ENCODE measurements around the gene WDR82.

The WDR82 gene

DNA sequence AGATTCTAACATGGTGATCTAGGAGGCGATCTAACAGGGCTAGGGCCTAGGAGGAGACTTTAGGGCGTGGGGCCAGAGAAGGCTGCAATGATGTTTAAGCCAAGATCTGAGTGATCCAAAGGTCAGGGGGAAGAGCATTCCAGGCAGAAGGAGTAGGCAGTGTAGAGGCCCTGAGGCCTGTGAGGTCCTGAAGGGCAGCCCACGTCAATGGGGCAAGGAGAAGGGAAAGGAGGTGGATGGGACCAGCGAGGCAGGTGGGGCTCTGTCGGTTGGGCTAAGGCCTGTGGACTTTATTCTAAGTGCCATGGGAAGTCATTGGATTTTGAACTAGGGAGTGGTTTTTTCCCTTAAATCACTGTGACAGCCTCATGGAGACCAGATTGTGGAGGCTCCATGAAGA is 27.5 kb upstream of the WDR82 start:
- no peak for DNase-seq

DNA sequence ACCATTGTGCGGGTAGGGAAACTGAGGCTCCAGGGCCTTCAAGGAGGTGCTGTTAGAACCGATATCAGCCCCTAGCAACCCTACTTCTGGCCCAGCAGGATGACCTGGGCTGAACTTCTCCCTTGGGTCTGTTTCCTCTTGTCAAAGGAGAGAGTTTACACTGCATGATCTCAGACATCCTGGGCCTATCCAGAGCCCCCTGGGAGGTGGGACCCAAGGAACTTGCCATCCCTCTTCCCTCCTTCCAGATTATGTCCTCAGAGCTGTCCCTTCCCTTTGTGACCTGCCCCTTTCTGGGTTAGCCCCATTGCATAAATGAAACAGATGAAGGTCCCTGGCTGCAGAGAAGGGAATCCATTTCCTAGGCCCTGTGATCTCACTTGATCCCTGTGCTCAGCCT is 25.4 kb upstream of the WDR82 start:
- no peak for DNase-seq

DNA sequence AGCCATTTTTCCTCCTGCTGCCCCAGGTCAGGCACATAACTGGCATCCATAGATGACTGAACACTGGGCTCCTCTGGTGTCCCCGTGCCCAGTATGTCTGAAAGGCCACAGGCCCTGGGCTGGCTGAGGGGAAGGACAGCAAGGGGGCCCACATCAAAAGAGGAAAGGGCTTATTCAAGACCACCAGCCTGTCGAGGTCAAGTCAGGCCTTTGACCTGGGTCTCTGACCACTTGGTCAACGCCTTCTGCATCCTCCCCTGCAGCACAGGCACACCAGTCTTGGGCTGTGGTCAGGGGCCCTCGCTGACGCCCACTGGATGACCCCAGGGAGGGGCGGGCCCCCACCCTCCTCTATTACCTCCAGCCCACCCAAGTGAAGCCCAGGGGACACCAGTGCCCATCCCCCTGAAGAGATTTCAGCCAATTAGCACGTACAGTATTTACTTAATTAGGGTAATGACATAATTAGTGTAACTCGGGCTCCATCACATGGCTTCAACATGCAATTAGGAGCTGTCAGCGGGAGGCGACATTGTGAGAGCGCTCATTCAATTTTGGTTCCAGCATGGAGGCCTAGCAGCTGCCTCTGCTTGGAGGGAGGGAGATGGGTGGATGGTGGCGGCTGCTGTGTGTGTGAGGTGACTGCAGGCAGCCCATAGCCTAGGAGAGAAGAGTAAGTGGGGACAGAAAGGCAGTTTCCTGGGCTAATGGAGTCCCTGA is 24.1 kb upstream of the WDR82 start:
- no peak for DNase-seq

DNA sequence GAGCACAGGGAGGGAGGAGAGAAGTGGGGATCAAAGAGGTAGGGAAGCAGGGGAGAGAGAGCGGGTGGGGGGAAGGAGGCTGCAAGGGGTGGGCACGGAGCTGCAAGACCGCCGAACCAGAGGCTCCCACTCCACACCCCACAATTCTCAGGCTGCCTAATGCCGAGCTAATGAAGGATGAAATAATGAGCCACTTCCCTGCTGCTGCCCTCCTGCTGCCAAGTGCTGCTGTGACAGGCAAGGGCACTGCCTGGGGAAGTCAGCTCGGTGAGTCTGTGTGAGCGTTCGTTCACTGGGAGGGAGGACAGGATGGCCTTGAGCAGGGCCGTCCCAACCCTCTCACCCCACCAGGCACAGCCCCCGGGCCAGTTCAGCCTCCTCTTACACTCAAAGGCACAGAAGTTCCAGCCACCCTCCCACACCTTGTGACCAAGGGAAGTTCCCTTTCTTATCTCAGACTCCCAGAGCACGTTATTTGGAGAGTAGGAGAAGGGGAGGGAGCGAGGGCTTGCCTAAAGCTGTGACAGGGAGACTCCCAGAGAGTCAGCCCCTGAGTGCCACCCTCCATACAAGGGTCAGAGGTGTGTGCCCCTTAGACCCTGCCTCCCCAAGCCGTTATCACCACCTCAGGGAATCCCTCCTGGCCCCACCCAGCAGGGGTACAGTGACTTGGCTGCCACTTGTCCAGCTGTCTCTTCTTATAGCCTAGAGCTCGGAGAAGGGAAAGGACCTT is 21.6 kb upstream of the WDR82 start:
- no peak for DNase-seq

DNA sequence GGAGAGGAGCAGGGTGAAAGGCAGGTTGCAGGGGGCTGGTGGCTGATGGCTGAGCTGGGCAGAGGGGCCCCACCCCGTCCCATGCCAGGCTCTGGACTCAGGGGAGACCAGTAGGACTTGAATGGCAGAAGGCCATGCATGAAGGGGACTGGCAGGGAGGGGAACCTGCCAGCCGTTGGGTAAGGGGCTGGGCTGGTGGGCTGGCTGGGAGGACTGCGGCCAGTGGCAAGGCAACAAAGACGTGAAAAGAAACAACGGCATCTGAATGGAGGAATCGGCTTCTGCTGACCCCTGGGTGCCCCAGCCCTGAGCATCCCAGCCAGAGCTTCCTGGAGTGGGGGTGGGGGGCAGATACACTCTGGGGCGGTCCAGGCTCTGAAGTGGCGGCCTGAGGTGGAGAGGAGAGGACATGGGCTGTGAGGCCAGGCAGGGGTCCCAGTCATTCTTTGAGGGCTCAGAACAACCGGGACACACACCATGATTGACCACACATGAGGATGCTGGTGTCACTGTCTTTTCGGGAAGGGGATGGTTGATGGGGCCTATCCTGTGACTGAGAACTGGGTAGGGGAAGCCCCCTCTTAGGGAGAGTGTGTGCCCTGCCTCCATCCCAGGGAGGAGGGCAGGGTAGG is 20.9 kb upstream of the WDR82 start:
- DNase-seq, result no peak

DNA sequence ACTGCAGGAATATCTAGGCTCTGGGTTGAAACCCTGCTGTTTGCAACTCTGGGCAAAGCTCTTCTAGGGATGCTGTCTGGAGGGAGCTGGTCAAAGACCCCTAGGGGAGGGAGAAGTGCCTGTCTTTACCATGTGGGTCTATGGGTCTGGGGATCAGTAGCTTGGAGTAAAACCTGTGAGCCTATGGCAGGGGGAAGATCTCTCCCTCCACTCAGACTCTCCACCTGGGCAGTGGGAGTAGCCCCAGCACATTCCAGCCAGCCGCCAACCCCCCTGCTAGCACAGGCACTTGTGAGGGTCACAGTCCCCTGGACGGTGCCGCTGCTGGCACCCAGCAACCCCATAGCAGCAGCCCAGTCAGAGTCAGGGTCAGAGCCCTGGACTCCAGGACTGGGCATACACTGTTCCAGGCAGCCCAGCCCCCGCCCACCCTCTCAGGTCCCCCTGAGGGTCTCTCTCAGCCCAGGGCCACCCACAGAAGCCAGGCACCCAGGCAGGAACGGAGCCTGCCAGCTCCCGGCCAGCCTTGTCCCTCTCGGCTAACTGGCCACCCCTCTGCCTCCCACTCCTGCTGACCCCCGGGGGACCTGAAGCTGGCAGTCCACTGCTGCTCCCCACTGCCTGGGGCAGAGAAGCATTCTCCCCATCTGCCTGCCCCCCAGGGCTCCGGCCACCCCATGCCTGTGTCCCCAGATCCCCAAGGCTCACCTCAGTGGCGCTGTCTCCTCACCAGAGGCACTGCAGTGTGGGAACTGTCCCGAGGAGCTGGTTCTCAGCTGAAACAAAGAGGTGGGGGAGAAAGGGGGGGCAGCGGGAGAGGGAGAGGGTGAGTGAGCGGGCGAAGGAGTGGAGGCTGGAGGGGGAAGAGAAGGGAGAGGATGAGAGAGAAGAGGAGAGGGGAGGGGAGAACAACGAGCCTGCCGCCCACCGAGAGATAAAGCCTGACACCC is 20.0 kb upstream of the WDR82 start:
- DNase-seq, result no peak

DNA sequence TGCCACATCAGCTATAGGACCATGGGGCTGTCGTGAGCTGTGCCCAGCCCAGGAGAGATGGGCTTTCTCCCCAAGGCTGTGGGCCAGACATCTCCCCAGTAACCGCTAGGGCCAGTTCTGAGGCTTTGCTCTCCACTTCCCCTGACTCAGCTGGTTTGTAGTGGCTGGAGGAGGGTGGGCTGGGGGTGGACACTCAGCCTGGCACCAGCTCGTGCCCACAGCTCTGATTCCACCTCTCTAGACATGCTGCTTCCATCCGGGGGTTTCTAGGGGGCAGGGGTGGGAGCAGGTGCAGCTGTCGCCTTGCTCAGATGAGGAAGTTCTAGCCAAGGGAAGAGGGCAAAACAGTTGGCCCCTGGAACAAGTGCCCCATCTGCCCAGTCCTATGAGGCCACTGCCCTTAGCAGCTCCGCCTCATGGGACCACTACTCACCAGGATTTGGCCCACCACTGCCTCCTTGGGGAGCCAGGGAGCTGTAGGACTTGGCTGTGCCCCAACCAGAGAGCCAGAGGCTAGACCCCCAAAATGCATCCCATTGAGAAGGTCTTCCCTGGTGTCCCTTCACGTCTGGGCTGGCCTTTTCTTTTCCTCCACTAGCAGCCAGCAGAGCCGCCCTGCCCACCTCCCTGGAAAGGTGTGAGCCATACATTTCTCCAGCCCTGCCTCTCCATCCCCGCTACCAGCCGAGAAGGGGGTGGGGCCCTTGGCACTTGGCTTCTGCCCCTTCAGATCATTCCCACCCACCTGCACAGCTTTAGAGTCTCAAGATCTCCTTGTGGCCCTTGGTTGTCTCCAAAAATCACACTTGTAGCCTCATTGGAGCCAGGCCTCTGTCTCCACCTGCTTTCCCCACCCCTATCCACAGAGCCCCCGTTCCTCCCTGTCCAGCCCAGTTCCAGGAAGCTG is 19.0 kb upstream of the WDR82 start:
- no peak for DNase-seq

DNA sequence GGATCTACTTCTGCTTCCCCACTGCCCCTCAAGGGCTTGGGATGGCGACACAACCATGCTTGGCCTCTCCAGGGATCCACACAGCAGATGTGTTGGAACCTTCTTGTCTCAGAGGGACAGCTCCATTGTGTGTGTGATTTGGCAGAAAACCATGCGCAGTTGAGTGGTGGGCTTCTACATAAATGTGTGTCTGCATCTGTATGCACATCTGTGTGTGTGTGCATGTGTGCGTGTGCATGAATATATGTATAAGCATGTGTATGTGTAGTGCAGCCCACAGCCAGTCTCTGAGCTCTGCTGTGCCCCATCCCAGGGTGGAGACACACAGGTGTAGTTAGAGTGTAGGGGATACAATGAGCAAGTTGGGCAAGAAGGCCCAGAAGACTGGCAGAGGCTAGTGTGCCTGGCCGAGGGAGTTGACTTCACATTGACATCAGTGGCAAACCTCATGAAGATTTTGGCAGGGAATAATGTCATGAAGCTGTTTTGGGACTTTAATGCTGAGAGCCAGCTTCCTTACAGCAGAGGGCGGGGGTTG is 17.3 kb upstream of the WDR82 start:
- no peak for DNase-seq

DNA sequence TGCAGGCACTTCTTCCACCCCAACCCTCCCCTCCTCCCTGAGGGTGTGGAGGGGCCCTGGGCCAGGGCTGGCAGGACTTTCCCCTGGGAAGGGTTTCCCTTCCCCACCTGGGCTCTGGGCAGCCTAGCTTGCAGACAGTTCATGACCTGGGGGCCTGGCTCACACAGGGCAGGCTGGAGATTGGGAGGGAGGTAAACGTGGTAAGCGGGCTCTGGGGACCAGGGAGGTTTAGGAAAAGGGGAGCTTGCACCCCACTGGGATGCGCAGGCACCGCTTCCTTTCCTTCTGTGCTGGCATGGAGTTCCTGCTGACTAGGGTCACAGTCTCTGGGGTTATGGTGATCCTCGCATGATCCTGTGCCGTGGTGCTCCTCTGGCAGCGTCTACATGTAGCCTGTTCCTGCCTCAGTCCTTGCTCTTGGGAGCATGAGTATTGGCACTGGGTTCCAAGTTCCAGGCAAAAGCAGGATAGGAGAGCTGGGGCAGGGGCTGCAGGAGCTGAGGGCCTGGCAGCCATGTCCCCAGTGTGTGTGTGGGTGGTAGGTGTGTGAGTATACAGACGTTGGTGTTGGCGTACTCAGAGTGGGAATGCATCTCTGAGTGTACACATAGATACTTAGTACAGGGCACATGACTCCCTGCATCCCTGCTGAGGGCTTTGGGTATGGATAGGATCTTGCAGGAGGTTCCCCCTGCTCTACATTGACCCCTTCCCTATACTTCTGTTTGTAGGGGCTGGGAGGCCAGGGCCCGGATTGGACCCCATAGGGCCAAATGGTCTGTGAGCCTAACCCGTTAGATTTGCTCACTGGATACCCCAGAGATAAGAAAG is 16.1 kb upstream of the WDR82 start:
- DNase-seq, result no peak

DNA sequence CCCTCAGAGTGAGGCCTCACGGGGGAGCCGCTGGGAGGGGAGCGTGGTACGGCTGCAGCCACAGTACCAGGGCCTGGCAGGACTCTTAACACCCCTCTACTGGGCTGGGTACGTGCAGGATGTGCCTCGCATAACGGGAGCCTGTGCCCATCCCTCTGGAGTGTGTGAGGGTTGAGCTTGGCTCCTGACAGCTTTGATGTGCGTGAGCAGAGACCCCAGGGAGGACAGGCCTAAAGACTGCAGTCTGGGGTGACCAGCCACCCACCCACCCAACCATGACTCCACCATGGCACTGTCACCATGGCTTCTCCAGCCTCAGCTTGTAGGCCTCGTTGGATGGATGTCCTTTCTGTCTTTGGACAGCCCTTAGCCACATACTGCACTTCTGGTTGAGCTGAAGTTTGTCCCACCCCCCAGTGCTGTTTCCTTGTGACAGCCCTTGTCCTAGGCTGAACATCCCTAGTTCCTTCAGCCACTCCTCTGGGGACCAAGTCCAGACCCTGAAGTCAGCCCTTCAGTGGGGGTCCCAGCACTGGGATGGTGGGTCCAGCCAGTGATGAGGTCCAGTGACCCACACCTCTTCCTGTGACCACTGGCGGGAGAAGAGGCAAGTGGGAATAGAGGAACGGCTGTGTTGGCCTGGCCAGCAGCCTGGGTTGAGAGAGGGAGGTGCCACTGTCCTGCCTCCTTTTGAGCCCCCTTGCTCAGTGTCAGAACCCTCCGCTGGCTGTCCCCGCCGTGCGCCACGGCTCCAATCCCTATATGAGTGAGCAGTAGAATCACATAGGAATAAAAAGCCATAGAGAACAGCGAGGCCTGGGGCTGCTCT is 15.3 kb upstream of the WDR82 start:
- DNase-seq, result no peak

DNA sequence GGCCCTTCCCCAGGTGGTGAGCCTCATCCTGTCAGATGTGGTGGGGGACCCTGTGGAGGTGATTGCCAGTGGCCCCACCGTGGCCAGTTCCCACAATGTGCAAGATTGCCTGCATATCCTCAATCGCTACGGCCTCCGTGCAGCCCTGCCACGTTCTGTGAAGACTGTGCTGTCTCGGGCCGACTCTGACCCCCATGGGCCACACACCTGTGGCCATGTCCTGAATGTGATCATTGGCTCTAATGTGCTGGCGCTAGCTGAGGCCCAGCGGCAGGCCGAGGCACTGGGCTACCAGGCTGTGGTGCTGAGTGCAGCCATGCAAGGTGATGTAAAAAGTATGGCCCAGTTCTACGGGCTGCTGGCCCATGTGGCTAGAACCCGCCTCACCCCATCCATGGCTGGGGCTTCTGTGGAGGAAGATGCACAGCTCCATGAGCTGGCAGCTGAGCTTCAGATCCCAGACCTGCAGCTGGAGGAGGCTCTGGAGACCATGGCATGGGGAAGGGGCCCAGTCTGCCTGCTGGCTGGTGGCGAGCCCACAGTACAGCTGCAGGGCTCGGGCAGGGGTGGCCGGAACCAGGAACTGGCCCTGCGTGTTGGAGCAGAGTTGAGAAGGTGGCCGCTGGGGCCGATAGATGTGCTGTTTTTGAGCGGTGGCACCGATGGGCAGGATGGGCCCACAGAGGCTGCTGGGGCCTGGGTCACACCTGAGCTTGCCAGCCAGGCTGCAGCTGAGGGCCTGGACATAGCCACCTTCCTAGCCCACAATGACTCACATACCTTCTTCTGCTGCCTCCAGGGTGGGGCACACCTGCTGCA is 14.0 kb upstream of the WDR82 start:
- DNase-seq, result no peak

DNA sequence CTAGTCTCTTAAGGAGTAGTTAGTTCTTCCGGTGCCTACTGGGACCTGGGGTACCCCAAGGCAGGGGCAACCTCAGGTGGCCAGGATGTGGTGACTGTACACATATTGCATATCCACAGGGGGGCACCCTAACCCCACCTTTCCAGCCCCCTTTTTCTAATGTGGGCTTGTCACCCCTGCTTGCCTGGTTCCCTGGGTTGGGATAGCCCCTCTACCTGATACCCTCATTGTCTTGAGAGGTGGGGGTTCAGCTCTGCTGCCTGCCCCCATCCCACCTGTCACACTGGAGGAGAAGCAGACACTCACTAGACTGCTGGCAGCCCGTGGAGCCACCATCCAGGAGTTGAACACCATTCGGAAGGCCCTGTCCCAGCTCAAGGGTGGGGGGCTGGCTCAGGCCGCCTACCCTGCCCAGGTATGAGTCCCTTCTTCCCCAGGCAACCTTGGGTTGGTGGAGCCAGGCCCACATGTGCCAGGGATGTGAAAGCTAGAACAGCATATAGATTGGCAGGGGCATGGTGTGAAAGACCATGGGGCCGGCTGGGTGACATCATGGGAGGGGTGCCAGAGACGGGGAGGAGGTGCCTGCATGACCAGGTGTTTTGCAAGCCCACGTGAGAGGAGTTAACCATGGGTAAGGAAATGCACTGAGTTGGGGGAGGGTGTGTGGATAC is 13.2 kb upstream of the WDR82 start:
- peak; percentile 53 for DNase-seq

DNA sequence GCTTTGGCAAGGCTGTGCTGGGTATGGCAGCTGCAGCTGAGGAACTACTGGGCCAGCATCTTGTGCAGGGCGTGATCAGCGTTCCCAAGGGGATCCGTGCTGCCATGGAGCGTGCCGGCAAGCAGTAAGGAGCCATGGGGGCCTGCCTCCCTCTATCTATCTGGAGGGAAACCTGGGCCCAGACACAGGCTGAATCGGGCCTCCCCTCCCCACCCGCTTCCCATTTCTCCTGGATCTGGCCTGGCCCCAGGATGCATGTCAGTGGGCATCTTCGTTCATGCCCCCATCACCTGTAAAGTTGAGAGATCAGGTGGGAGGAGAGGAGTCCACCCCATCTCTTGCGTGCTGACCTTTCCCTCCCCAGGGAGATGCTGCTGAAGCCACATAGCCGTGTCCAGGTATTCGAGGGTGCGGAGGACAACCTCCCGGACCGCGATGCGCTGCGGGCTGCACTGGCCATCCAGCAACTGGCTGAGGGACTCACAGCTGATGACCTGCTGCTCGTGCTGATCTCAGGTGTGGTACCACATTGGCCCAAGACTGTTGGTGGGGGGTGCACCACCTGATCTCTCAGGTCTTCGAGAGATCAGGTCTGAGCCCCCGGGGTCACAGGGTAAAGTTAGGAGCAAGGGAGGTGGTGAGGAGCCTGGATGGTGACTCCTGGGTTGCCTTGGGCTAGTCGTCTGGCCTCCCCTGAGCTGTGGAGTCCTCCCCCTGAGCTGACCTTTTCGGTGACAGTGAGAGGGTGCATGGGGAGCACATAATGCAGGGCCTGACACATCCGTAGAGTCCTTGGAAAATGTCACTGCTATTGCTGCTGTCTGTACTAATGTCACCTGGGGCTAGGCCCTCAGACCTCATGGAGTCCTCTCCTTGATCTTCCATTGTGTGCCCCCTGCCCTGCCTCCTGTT is 12.4 kb upstream of the WDR82 start:
- no peak for DNase-seq

DNA sequence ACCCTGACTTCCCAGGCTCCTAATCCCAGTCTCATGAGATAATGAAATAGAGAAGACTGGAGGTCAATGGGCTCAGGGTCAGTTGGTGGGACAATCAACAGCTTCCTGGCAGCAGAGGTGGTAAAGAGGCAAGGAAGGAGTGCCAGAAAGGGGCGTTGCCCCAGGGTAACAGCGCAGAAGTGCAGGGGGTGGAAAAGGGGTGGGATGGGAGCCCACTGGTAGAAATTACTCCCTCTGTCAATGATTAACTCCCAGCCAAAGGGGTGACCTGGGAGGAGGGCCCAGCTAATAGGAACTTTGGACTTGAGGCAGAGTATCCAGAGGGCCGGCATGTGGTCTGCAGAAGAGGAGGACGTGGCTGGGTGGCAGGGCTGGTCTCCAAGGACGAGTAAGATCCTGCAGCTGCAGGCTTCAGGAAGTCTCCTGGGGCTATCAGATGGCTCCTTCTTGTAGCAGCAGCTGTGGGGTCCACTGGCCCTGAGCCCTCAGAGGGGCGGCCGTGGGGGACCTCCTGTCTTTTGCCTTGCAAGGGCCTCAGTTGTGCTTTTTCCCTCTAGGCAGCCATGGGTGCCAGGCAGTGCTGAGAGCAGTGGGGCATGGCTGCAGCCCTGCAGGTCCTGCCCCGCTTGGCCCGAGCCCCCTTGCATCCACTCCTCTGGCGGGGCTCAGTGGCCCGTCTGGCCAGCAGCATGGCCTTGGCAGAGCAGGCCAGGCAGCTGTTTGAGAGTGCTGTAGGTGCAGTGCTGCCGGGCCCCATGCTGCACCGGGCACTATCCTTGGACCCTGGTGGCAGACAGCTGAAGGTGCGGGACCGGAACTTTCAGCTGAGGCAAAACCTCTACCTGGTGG is 11.5 kb upstream of the WDR82 start:
- DNase-seq, result no peak

DNA sequence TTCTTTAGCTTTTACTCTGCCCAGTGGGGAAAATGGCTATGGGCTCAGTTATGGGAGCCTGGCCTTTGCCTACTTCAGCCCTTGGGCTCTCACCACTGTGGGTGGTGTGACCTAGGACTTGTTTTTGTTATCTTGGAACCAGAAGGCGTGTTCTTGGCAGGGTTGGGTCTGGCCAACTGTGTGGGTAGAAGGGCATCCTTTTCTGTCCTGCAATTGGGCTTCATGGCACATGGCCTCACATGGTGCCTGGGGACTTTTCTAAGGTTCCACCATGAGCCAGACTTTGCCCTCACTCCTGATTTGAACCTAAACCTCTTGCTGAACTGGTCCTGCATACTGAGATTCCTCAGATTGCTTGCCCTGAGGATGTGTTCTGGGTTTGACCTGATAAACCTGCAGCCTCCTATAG is 10.9 kb upstream of the WDR82 start:
- no peak for DNase-seq

DNA sequence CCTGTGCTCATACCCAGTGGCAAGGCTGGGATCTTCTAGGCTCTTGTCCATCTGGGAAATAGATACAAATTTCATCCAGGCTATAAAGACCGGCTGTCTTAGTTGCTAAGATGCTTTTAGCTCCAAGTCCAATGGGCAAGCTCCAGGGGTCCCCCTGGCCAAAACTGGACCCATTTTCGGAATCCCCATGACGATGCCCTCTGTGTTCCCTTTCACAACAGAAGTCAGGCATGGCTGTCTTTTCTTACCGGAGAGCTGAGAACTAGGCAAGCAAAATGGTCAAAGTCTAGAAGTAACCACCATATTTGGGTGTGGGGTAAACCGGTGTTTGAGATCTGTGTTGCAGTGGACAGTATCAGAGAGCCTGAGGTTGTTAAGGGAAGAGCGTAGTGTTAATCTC is 10.2 kb upstream of the WDR82 start:
- DNase-seq, result no peak
